T-helper 2 cell treated with Interferon-gamma antibody and Interleukin-4, amounts not matched to agents 100 ng/mL and 5 ng/mL, for 36 hours (primary cell): Measurements from ENCODE around the gene FNBP1L. TPM values are rescaled to one million over a fixed set of nuclear protein-coding genes. Genes with fewer than 3 reads are reported as not detected.
"Not testable (repeated sequence)": the region's sequence is repeated elsewhere in the genome, so short reads cannot be mapped to it uniquely, and the experiment has no call there.

ENCODE experiments used
- intact Hi-C: fragments of 100-400 bp; cut with micrococcal nuclease; formaldehyde crosslinking; loops from one replicate; pipeline ENCODE4 v1.15.1; 2023
- total RNA-seq: library from RNA; stranded (reverse); gene quantifications from 2 replicates; pipeline ENCODE4 v1.2.3, GENCODE V29; 2022

The FNBP1L gene
- total RNA-seq, 1 donor from 2014 or later: 0.39 TPM

- intact Hi-C loops: not testable (repeated sequence)
These were observed 143.4 kb downstream of the FNBP1L start for GRCh38 chr1:93591291-93591675.

GRCh38 chr1:93591676-93592550 is 144.0 kb downstream of the FNBP1L start:
- intact Hi-C loops: no loop called here

GRCh38 chr1:93592551-93592949 is 144.6 kb downstream of the FNBP1L start:
- intact Hi-C loops: no loop called here

- intact Hi-C loops: no loop called here
These were observed 146.1 kb downstream of the FNBP1L start for GRCh38 chr1:93593854-93594602.

GRCh38 chr1:93594603-93594880 is 146.6 kb downstream of the FNBP1L start:
- intact Hi-C loops: no loop called here

- intact Hi-C loops: no loop called here
These were observed 147.3 kb downstream of the FNBP1L start for GRCh38 chr1:93595266-93595665.

- intact Hi-C loops: no loop called here
These were observed 147.8 kb downstream of the FNBP1L start for GRCh38 chr1:93595743-93596142.

GRCh38 chr1:93596329-93597089 is 148.6 kb downstream of the FNBP1L start:
- intact Hi-C loops: no loop called here

GRCh38 chr1:93597709-93598108 is 149.8 kb downstream of the FNBP1L start:
- intact Hi-C loops: no loop called here

- intact Hi-C loops: no loop called here
These were observed 150.5 kb downstream of the FNBP1L start for GRCh38 chr1:93598396-93598795.

- intact Hi-C loops: no loop called here
These were observed 151.0 kb downstream of the FNBP1L start for GRCh38 chr1:93598861-93599439.

GRCh38 chr1:93599479-93599878 is 151.6 kb downstream of the FNBP1L start:
- intact Hi-C loops: no loop called here

GRCh38 chr1:93600663-93601062 is 152.7 kb downstream of the FNBP1L start:
- intact Hi-C loops: no loop called here

GRCh38 chr1:93601686-93602085 is 153.8 kb downstream of the FNBP1L start:
- intact Hi-C loops: no loop called here

- intact Hi-C loops: no loop called here
These were observed 154.2 kb downstream of the FNBP1L start for GRCh38 chr1:93602101-93602500.

GRCh38 chr1:93603106-93603505 is 155.2 kb downstream of the FNBP1L start:
- intact Hi-C loops: no loop called here

GRCh38 chr1:93603601-93604000 is 155.7 kb downstream of the FNBP1L start:
- intact Hi-C loops: no loop called here

Other genes with a start within 250 kb of the FNBP1L start
- 111 and 113 TPM in 2 replicates for gene DR1, start 102.2 kb upstream of the FNBP1L start, total RNA-seq
- 7.5 and 8.6 TPM in 2 replicates for gene BCAR3, start 233.7 kb downstream of the FNBP1L start, total RNA-seq